ENCODE data around the gene TACC3.

Gene TACC3

GRCh38 chr4:1720163-1720983, 948 bp upstream of the TACC3 start (continued):
- no peak for TF ChIP-seq ZNF324 (tag by site-specific recombination; IDR thresholded peaks at IDR 0.05)
- no peak for TF ChIP-seq ZSCAN30 (tag by site-specific recombination; IDR thresholded peaks at IDR 0.05)
- no peak for TF ChIP-seq ZNF280D (tag by site-specific recombination; IDR thresholded peaks at IDR 0.05)
- TF ChIP-seq ZNF433 (tag by site-specific recombination; IDR thresholded peaks at IDR 0.05; ENCODE audit: low read depth): no peak
- TF ChIP-seq ZNF837 (tag by site-specific recombination; IDR thresholded peaks at IDR 0.05): 0 out of 2 replicates have a peak, but pooled peaks have one; percentile 30
- no peak for TF ChIP-seq ZNF112 (tag by site-specific recombination; IDR thresholded peaks at IDR 0.05)
- no peak for TF ChIP-seq ZNF175 (tag by site-specific recombination; IDR thresholded peaks at IDR 0.05)
- TF ChIP-seq ZNF600 (tag by site-specific recombination; IDR thresholded peaks at IDR 0.05): peak; percentile 84
- no peak for TF ChIP-seq ZNF214 (tag by site-specific recombination; IDR thresholded peaks at IDR 0.05; ENCODE audit: borderline replicate concordance)
- no peak for TF ChIP-seq ZSCAN23 (tag by site-specific recombination; IDR thresholded peaks at IDR 0.05)
- TF ChIP-seq OVOL3 (tag by site-specific recombination; IDR thresholded peaks at IDR 0.05): 0 out of 2 replicates have a peak, but pooled peaks have one; percentile 10
- no peak for TF ChIP-seq ZFP41 (tag by site-specific recombination; IDR thresholded peaks at IDR 0.05; ENCODE audit: borderline replicate concordance)
- peak; percentile 57 for TF ChIP-seq ZNF501 (tag by site-specific recombination; IDR thresholded peaks at IDR 0.05)
- TF ChIP-seq ZNF155 (tag by site-specific recombination; IDR thresholded peaks at IDR 0.05): no peak
- no peak for TF ChIP-seq ZSCAN16 (tag by site-specific recombination; IDR thresholded peaks at IDR 0.05)
- TF ChIP-seq ZNF354C (tag by site-specific recombination; IDR thresholded peaks at IDR 0.05; ENCODE audit: borderline replicate concordance, low read depth): no peak
- TF ChIP-seq ZBTB8A (tag by site-specific recombination; IDR thresholded peaks at IDR 0.05): peak; percentile 74; the same call in 1 of the 2 replicates
- no peak for TF ChIP-seq ZNF610 (tag by site-specific recombination; IDR thresholded peaks at IDR 0.05; ENCODE audit: borderline replicate concordance)
- no peak for TF ChIP-seq ZNF785 (tag by site-specific recombination; IDR thresholded peaks at IDR 0.05)
- no peak for TF ChIP-seq ZNF248 (tag by site-specific recombination; IDR thresholded peaks at IDR 0.05)
- no peak for TF ChIP-seq SALL2 (tag by site-specific recombination; IDR thresholded peaks at IDR 0.05; ENCODE audit: borderline replicate concordance)
- peak; percentile 62 for TF ChIP-seq REST (tag by site-specific recombination; IDR thresholded peaks at IDR 0.05)
- no peak for TF ChIP-seq ZNF311 (tag by site-specific recombination; IDR thresholded peaks at IDR 0.05; ENCODE audit: borderline replicate concordance)
- no peak for TF ChIP-seq ZNF791 (tag by site-specific recombination; IDR thresholded peaks at IDR 0.05)
- TF ChIP-seq ZBTB49 (tag by site-specific recombination; IDR thresholded peaks at IDR 0.05; ENCODE audit: low read depth): no peak
- no peak for TF ChIP-seq ZNF561 (tag by site-specific recombination; IDR thresholded peaks at IDR 0.05; ENCODE audit: borderline replicate concordance)
- TF ChIP-seq MZF1 (tag by site-specific recombination; IDR thresholded peaks at IDR 0.05; ENCODE audit: borderline replicate concordance): no peak
- TF ChIP-seq ZNF394 (tag by site-specific recombination; IDR thresholded peaks at IDR 0.05; ENCODE audit: borderline replicate concordance): no peak
- TF ChIP-seq ZNF830 (tag by site-specific recombination; IDR thresholded peaks at IDR 0.05; ENCODE audit: low read depth): no peak
- TF ChIP-seq ZNF391 (tag by site-specific recombination; IDR thresholded peaks at IDR 0.05; ENCODE audit: borderline replicate concordance, low read depth): no peak
- TF ChIP-seq SCRT2 (tag by site-specific recombination; IDR thresholded peaks at IDR 0.05): peak; percentile 93
- TF ChIP-seq ZNF707 (tag by site-specific recombination; IDR thresholded peaks at IDR 0.05): no peak

Measured in HEK293 (cell line).